HG03520 (cell line): ENCODE data around the gene PGBD1.

Experiments
- ATAC-seq: cut with Tn5 transposase; IDR thresholded peaks from one replicate; pipeline ENCODE4 v1.9.1; 2021; ENCODE audit warnings: mild to moderate bottlenecking, moderate library complexity; ENCODE audit not compliant: unreplicated experiment

The PGBD1 gene

GRCh38 chr6:28281288-28282064 lies at the start of gene PGBD1:
PGBD1 (plus strand) TSS chr6:28281572; CDS start chr6:28283814, 2,242 bp downstream.
- ATAC-seq, result peak; percentile 78

GRCh38 chr6:28232785-28233184 lies 48.6 kb upstream of the PGBD1 start:
- ATAC-seq, result no peak

GRCh38 chr6:28235912-28236452 lies 45.4 kb upstream of the PGBD1 start:
- no peak for ATAC-seq

- no peak for ATAC-seq
Measured at GRCh38 chr6:28239636-28240035, 41.7 kb upstream of the PGBD1 start.

GRCh38 chr6:28240471-28240870 lies 40.9 kb upstream of the PGBD1 start:
- no peak for ATAC-seq

GRCh38 chr6:28243946-28244345 lies 37.4 kb upstream of the PGBD1 start:
- ATAC-seq, result no peak

GRCh38 chr6:28245206-28245941 lies 36.0 kb upstream of the PGBD1 start:
- ATAC-seq, result no peak

GRCh38 chr6:28248916-28249315 lies 32.5 kb upstream of the PGBD1 start:
- no peak for ATAC-seq

- no peak for ATAC-seq
Measured at GRCh38 chr6:28250747-28251146, 30.6 kb upstream of the PGBD1 start.

GRCh38 chr6:28251661-28252008 lies 29.7 kb upstream of the PGBD1 start:
- ATAC-seq, result no peak

GRCh38 chr6:28252009-28252975 lies 29.1 kb upstream of the PGBD1 start, which contains the start of gene ZKSCAN4:
ZKSCAN4 (minus strand) TSS chr6:28252269; CDS start chr6:28251980, 289 bp downstream.
- no peak for ATAC-seq

- ATAC-seq, result no peak
Measured at GRCh38 chr6:28254121-28254519, 27.3 kb upstream of the PGBD1 start.

- no peak for ATAC-seq
Measured at GRCh38 chr6:28257042-28257441, 24.3 kb upstream of the PGBD1 start.

GRCh38 chr6:28258877-28259777 lies 22.2 kb upstream of the PGBD1 start, which contains the start of gene NKAPL:
NKAPL (plus strand) TSS chr6:28259297; CDS start chr6:28259372, 75 bp downstream.
- ATAC-seq, result no peak

GRCh38 chr6:28263922-28264321 lies 17.4 kb upstream of the PGBD1 start:
- no peak for ATAC-seq

- no peak for ATAC-seq
Measured at GRCh38 chr6:28264834-28265401, 16.5 kb upstream of the PGBD1 start.

GRCh38 chr6:28266563-28266961 lies 14.8 kb upstream of the PGBD1 start:
- ATAC-seq, result no peak

- peak; percentile 83 for ATAC-seq
Measured at GRCh38 chr6:28266962-28267694, 14.2 kb upstream of the PGBD1 start, which contains the start of gene ZSCAN26. ZSCAN26 (plus strand) TSS chr6:28267143; CDS start chr6:28271920, 4,777 bp downstream.

GRCh38 chr6:28267695-28268059 lies 13.7 kb upstream of the PGBD1 start:
- no peak for ATAC-seq
